GOT3 (cell line): ENCODE measurements around the gene DLG5.

Source experiments
- DNase-seq: peaks from one replicate; lab custom pipeline; 2025; ENCODE audit warnings: mixed read lengths; lab: John Stamatoyannopoulos, UW

Gene DLG5

GRCh38 chr10:77865580-77866324 lies 60.8 kb downstream of the DLG5 start:
- no peak for DNase-seq

GRCh38 chr10:77864151-77864851 lies 62.3 kb downstream of the DLG5 start:
- no peak for DNase-seq

GRCh38 chr10:77863446-77863845 lies 63.1 kb downstream of the DLG5 start:
- DNase-seq = no peak

GRCh38 chr10:77862595-77862994 lies 64.0 kb downstream of the DLG5 start:
- no peak for DNase-seq

GRCh38 chr10:77861366-77861765 lies 65.2 kb downstream of the DLG5 start:
- no peak for DNase-seq

GRCh38 chr10:77859865-77860282 lies 66.7 kb downstream of the DLG5 start:
- DNase-seq = no peak

GRCh38 chr10:77859200-77859864 lies 67.2 kb downstream of the DLG5 start:
- no peak for DNase-seq

GRCh38 chr10:77857272-77857671 lies 69.3 kb downstream of the DLG5 start:
- DNase-seq = no peak

GRCh38 chr10:77856566-77856965 lies 70.0 kb downstream of the DLG5 start:
- no peak for DNase-seq

GRCh38 chr10:77855404-77856155 lies 71.0 kb downstream of the DLG5 start:
- no peak for DNase-seq

- no peak for DNase-seq
These were observed 72.4 kb downstream of the DLG5 start for GRCh38 chr10:77854115-77854514.

- no peak for DNase-seq
These were observed 73.3 kb downstream of the DLG5 start for GRCh38 chr10:77853256-77853655.

- no peak for DNase-seq
These were observed 75.8 kb downstream of the DLG5 start for GRCh38 chr10:77850620-77851231.

GRCh38 chr10:77849039-77849664 lies 77.4 kb downstream of the DLG5 start:
- no peak for DNase-seq

- peak; percentile 22 for DNase-seq
These were observed 79.7 kb downstream of the DLG5 start for GRCh38 chr10:77846718-77847311.

GRCh38 chr10:77845451-77845850 lies 81.1 kb downstream of the DLG5 start:
- DNase-seq = no peak

- DNase-seq = no peak
These were observed 81.7 kb downstream of the DLG5 start for GRCh38 chr10:77844713-77845445.

- no peak for DNase-seq
These were observed 82.4 kb downstream of the DLG5 start for GRCh38 chr10:77844177-77844576.

- DNase-seq = no peak
These were observed 83.3 kb downstream of the DLG5 start for GRCh38 chr10:77843264-77843663.

GRCh38 chr10:77842652-77843212 lies 83.8 kb downstream of the DLG5 start:
- no peak for DNase-seq
